ENCODE results near the gene GORASP1.

Gene GORASP1

DNA sequence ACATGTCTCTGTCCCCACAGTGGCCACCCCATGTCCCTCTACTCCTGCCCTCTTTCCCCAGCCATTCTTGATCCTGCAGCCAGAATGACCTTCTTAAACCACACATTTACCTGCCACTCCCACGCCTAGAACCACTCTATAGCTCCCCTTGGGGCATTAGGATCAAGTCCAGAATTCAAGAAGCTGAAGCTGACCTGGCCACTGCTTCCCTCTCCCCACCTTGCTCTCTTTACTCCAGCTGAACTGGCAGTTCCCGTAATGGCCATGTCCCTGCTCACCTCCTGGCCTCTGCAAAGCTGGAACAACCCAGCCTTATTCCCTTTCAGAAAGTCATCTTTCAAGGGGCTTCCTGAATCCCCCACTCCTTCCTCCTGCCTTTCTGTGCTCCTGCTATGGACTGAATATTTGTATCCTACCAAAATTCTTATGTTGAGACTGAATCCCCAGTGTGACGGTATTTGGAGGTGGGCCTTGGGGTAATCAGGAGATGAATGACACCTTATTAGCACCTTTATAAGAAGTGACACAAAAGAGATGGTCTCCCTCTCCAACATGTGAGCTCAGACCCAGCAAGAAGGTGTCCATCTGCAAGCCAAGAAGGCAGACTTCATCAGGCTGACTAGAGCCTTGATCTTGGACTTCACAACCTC is 42.2 kb upstream of the GORASP1 start:
- no peak overlapping the region for H3K4me3 ChIP-seq (ENCODE audit: low read depth, low read length)
- DNase-seq (ENCODE audit: low read depth) = no peak
- TF ChIP-seq, protein P1, sequence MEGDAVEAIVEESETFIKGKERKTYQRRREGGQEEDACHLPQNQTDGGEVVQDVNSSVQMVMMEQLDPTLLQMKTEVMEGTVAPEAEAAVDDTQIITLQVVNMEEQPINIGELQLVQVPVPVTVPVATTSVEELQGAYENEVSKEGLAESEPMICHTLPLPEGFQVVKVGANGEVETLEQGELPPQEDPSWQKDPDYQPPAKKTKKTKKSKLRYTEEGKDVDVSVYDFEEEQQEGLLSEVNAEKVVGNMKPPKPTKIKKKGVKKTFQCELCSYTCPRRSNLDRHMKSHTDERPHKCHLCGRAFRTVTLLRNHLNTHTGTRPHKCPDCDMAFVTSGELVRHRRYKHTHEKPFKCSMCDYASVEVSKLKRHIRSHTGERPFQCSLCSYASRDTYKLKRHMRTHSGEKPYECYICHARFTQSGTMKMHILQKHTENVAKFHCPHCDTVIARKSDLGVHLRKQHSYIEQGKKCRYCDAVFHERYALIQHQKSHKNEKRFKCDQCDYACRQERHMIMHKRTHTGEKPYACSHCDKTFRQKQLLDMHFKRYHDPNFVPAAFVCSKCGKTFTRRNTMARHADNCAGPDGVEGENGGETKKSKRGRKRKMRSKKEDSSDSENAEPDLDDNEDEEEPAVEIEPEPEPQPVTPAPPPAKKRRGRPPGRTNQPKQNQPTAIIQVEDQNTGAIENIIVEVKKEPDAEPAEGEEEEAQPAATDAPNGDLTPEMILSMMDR (IDR thresholded peaks at IDR 0.05; ENCODE audit: control insufficient read depth, extremely low read depth, insufficient read depth) = no peak

DNA sequence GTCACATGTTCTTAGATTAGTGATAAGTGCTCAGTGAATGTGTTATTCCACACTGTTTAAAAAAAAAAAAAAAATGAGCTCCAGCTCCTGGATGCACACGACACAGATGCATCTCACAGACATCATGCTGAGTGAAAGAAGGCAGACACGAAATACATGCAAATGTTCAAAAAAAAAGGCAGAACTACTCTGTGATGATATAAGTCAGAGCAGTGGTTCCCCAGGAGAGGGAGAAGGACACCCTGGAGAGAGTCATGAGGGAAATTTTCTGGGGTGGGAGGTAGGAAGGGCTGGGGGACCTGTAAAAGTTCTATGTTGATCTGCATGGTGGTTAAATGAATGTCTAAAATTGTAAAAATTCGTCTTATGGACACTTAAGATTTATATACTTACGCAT is 41.6 kb upstream of the GORASP1 start:
- no peak overlapping the region for H3K4me3 ChIP-seq (ENCODE audit: low read depth, low read length)
- TF ChIP-seq, protein P1 (IDR thresholded peaks at IDR 0.05; ENCODE audit: control insufficient read depth, extremely low read depth, insufficient read depth) = no peak
- no peak for DNase-seq (ENCODE audit: low read depth)

DNA sequence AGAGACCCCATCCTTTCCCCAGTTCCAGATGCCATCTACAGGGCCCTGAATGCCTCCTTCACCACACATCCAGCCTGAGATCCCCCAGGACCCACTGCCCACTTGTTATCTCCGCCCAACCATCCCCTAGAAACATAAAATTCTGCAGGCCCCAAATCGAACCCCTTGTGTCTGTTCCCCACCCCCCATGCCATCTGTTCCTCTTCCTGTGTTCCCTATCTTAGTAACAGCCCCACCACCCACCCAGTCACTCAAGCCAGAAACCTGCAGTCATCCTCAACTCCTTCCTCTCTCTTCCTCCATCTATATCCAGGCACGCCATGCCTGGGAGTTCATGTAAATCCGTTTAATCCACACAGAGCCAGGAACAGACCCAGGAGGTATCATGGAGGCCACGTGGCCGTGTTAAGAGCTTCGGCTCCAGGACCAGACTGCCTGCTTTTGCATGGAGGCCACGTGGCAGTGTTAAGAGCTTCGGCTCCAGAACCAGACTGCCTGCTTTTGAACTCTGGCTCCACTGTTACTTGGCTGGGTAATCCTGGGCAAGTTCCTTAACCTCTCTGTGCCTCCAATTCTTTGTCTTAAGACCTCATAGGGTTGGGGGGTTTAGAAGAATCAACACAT is 41.1 kb upstream of the GORASP1 start:
- H3K4me3 ChIP-seq (ENCODE audit: low read depth, low read length) = no peak overlapping the region
- no peak for DNase-seq (ENCODE audit: low read depth)
- TF ChIP-seq, protein P1 (IDR thresholded peaks at IDR 0.05; ENCODE audit: control insufficient read depth, extremely low read depth, insufficient read depth) = no peak

DNA sequence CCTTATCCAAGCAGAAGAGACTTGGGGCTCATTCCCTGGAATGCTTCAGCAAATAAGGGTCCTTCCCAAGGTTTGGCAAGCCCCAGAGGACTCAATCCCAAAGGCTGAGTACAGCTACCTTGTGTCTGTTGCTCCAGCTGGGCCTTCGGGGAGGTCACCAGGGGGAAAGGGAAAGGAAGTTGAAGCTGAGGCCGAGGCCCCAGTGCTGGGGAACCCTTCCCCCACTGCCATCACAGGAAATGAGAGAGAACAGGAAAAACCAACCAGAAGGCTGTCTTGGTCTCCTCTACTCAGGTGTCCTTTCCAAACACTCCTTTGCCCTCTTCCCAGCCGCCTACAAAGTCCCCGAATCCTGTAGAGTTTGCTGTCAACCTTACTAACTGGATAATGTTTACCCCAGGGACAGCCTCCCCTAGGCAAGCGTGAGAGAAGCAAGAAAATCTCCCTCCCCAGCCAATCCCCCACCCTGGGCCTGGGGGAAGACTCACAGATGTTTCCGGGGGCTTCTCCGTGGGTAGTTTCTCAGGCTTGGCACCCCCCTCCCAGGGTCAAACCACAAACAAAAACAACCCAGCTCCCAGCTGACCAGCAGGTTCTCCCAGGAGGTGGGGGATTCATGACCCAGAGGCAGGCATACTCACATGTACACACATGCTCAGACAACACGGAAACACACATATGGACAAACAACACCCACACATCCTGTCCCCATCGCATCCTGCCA is 40.4 kb upstream of the GORASP1 start:
- no peak for DNase-seq (ENCODE audit: low read depth)
- TF ChIP-seq, protein P1 (IDR thresholded peaks at IDR 0.05; ENCODE audit: control insufficient read depth, extremely low read depth, insufficient read depth) = no peak

DNA sequence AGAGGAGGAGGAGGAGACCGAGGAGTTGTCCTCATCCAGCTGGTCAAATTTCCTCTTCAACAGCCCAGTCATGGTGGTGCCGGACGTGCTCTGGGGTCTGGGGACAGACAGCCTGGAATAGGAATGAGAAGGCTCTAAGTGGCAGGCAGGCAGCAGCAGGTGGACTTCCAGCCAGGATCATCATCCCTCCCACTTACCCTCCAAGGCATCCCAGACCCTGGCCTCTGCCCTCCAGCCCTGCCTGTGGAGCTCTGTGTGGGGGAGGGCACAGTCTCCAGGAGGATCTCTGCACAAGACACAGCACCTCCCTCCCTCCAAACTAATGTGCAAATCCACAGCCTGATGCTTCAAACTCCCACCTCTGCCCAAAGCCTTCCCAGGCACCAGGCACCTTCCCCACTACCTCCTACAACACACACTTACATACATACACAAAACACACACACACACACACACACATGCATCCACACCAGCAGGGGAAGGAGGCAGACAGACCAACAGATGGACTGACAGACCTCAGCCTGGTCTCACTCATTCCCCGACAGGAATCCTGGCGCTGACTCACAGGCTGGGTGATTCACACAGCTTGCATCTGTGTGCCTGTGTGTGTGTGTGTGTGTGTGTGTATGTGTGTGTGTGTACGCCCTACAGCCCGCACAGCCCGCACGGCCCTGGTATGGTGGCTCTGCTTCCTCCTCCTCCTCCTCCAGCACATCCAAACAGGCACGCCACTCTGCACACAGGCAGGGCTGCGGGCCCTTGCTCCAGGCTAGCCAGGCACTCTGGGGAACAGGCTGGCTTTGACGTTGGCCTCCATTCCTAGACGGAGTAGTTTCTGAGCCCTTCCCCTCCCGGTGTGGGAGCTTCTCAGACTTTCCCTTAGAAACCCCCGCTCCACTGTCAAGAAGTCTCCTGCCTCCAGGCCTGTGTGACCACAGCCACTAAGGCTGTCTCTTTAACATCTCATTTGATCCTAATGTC is 39.5 kb upstream of the GORASP1 start:
- DNase-seq (ENCODE audit: low read depth) = no peak
- TF ChIP-seq, protein P1 (IDR thresholded peaks at IDR 0.05; ENCODE audit: control insufficient read depth, extremely low read depth, insufficient read depth) = no peak
- H3K4me3 ChIP-seq (ENCODE audit: low read depth, low read length) = no peak overlapping the region

More for the DNA sequence above, 40.4 kb upstream of the GORASP1 start:
- H3K4me3 ChIP-seq (ENCODE audit: low read depth, low read length) = no peak overlapping the region

DNA sequence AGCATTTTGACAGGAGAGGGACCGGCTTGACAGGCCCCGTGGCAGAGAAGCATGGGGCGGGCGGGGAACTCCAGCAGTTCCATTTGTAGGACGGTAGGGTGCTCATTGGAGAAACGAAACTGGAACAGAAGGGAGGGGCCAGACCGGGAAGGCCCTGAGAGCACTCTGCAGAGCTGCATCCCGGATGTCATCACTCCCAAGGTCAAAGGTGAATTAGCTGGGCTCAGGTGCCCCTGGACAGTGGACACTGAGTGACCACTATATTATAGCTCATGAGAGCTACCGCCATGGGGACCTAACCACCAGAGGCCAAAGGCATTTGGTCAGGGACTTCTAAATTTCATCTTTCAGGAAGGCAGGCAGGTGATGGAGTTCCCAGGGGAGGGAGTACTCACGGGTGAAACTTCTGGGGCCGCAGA is 38.7 kb upstream of the GORASP1 start:
- no peak overlapping the region for H3K4me3 ChIP-seq (ENCODE audit: low read depth, low read length)
- no peak for DNase-seq (ENCODE audit: low read depth)
- TF ChIP-seq, protein P1 (IDR thresholded peaks at IDR 0.05; ENCODE audit: control insufficient read depth, extremely low read depth, insufficient read depth) = no peak

Measured in LNCaP clone FGC (cell line).